Epithelial cell of esophagus (primary cell): Measurements from ENCODE around the gene CFAP54.

Experiments used
- DNase-seq: peaks from one replicate; pipeline ENCODE4 v3.0.0; 2010; ENCODE audit warnings: low read depth
- H3K4me3 ChIP-seq: 2 replicates; pipeline ENCODE4 v1.5.1; 2011; ENCODE audit warnings: mild to moderate bottlenecking, low read length, control low read depth
- TF ChIP-seq, protein P1 (sequence below): IDR thresholded peaks from 2 replicates; pipeline ENCODE4 v1.5.1; 2011; ENCODE audit warnings: low read depth, mild to moderate bottlenecking, low read length, control low read depth, inconsistent platforms; ENCODE audit not compliant: insufficient read depth; ENCODE audit errors: missing control alignments

CFAP54 gene

GRCh38 chr12:96623155-96623554 lies 133.8 kb downstream of the CFAP54 start:
- no peak for DNase-seq
- no peak overlapping the region for H3K4me3 ChIP-seq
- TF ChIP-seq, protein P1, sequence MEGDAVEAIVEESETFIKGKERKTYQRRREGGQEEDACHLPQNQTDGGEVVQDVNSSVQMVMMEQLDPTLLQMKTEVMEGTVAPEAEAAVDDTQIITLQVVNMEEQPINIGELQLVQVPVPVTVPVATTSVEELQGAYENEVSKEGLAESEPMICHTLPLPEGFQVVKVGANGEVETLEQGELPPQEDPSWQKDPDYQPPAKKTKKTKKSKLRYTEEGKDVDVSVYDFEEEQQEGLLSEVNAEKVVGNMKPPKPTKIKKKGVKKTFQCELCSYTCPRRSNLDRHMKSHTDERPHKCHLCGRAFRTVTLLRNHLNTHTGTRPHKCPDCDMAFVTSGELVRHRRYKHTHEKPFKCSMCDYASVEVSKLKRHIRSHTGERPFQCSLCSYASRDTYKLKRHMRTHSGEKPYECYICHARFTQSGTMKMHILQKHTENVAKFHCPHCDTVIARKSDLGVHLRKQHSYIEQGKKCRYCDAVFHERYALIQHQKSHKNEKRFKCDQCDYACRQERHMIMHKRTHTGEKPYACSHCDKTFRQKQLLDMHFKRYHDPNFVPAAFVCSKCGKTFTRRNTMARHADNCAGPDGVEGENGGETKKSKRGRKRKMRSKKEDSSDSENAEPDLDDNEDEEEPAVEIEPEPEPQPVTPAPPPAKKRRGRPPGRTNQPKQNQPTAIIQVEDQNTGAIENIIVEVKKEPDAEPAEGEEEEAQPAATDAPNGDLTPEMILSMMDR = no peak

DNA sequence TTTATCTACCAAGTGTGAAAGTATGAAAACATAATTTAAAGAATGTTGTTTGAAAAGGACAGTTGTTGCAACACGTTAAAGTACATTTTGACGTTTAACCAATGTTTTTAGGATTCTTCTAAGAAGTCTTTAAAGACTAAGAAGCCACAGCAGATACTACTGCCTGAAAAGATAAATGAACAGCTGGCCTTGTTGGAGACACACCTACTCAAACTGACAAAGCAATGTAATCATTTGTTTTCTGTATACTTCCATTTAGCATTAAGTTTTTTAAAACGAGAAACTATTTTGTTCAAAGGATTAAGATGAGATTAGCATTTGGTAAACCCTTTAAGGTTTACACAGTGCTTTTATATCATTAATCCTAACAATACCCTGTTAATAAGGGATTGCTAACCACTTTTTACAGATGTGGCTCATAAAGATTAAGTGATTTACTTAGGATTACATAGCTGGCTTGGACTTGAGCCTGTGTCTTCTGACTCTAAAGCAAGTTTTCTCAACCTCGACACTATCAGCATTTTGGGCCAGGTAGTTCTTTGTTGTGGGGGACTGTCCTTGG lies 134.4 kb downstream of the CFAP54 start:
- H3K4me3 ChIP-seq = no peak overlapping the region
- no peak for DNase-seq
- TF ChIP-seq, protein P1 = no peak

GRCh38 chr12:96635844-96636243 lies 146.5 kb downstream of the CFAP54 start:
- peak; percentile 33 for DNase-seq
- TF ChIP-seq, protein P1 = no peak
- H3K4me3 ChIP-seq = no peak overlapping the region

DNA sequence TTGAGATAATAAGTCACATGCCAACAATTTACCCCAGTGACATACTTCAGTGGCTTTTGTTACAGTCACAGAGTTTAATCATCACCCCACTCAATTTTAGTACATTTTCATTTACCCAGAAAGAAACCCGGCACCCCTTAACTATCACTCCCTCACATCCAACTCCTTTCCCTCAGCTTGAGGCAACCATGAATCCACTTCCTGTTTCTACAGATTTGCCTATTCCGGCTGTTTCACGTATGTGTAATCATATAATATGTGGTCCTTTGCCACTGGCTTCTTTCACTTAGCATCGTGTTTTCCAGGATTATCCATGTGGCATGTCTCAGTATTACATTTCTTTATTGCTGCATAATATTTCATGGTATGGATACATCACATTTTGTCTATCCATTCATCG lies 147.5 kb downstream of the CFAP54 start:
- TF ChIP-seq, protein P1 = no peak
- no peak overlapping the region for H3K4me3 ChIP-seq
- DNase-seq = no peak

- no peak overlapping the region for H3K4me3 ChIP-seq
- no peak for DNase-seq
- TF ChIP-seq, protein P1 = no peak
These were observed 159.5 kb downstream of the CFAP54 start for GRCh38 chr12:96648923-96649322.

GRCh38 chr12:96652870-96653269 lies 163.5 kb downstream of the CFAP54 start:
- TF ChIP-seq, protein P1 = no peak
- DNase-seq = no peak

GRCh38 chr12:96658075-96658474 lies 168.7 kb downstream of the CFAP54 start:
- no peak overlapping the region for H3K4me3 ChIP-seq
- TF ChIP-seq, protein P1 = peak; percentile 8
- DNase-seq = peak; percentile 11

More at GRCh38 chr12:96652870-96653269, 163.5 kb downstream of the CFAP54 start:
- H3K4me3 ChIP-seq = no peak overlapping the region
